Esophagus muscularis mucosa (tissue), 4 donors: ENCODE results near the gene MT1G. TPM values are rescaled to one million over a fixed set of nuclear protein-coding genes. Genes with fewer than 3 reads are reported as not detected.
"Not testable (repeated sequence)": the region's sequence is repeated elsewhere in the genome, so short reads cannot be mapped to it uniquely, and the experiment has no call there.

ENCODE experiments used
- DNase-seq: peaks from one replicate; pipeline ENCODE4 v3.0.0-alpha.2; 2017; ENCODE audit errors: extremely low spot score
- H3K27ac ChIP-seq, 4 donors: fragments of 200-600 bp; sonication (generic); replicated peaks in 1 of 4; 1 replicate in 3 of 4; 2 replicates in 1 of 4; pipeline ENCODE4 v1.5.1; 2016 to 2019; ENCODE audit warnings: mild to moderate bottlenecking in 1 of 4
- H3K27me3 ChIP-seq, 4 donors: fragments of 200-600 bp; sonication (generic); one replicate each; pipeline versions ENCODE4 v1.5.1 to v1.6.0; 2016 to 2019
- H3K36me3 ChIP-seq, 4 donors: fragments of 200-600 bp; sonication (generic); one replicate each; pipeline ENCODE4 v1.5.1; 2016 to 2019
- H3K4me1 ChIP-seq, 4 donors: fragments of 200-600 bp; sonication (generic); one replicate each; pipeline ENCODE4 v1.5.1; 2016 to 2019
- H3K4me3 ChIP-seq, 4 donors: fragments of 200-600 bp; sonication (generic); 1 replicate in 2 of 4; 2 replicates in 2 of 4; pipeline ENCODE4 v1.5.1; 2016 to 2019; ENCODE audit warnings: mild to moderate bottlenecking in 4 of 4, moderate library complexity in 1 of 4
- H3K9me3 ChIP-seq, 4 donors: fragments of 200-600 bp; sonication (generic); 1 replicate in 3 of 4; 2 replicates in 1 of 4; pipeline ENCODE4 v1.5.1; 2016 to 2019
- CTCF ChIP-seq, 3 experiments: fragments of 200-600 bp in 2 of 3; fragments of 450-650 bp in 1 of 3; sonication (generic) in 2 of 3; IDR thresholded peaks; one replicate each; pipeline ENCODE4 v1.5.1; 2017 to 2019; ENCODE audit warnings: antibody characterized with exemption in 3 of 3, mild to moderate bottlenecking in 2 of 3, moderate library complexity in 1 of 3
- EP300 ChIP-seq: sonication (generic); formaldehyde crosslinking; IDR thresholded peaks from one replicate; pipeline ENCODE4 v1.6.1; 2017; ENCODE audit warnings: antibody characterized with exemption
- POLR2A ChIP-seq: fragments of 450-650 bp; IDR thresholded peaks from one replicate; pipeline ENCODE4 v1.6.1; 2017; ENCODE audit warnings: antibody characterized with exemption, moderate library complexity, mild to moderate bottlenecking, low read depth
- POLR2AphosphoS5 ChIP-seq, 2 donors: sonication (generic); formaldehyde crosslinking; IDR thresholded peaks; one replicate each; pipeline ENCODE4 v1.6.1; 2017; ENCODE audit warnings: antibody characterized with exemption in 2 of 2
- WGBS: methylation state at CpG from one replicate; pipeline ENCODE4 v1.1.5; 2018; 5-methylcytosine and 5-hydroxymethylcytosine counted together
- intact Hi-C: fragments of 100-400 bp; cut with DNase I; formaldehyde crosslinking; loops from one replicate; pipeline ENCODE4 v1.15.1; 2023
- total RNA-seq, 4 donors: library from RNA; depleted of rRNA; stranded (reverse); fragments of >200 nt; gene quantifications; one replicate each; pipeline versions ENCODE4 v1.1.0 to v1.2.1, GENCODE V29; 2016

Gene MT1G
- total RNA-seq, 4 donors from 2014 or later, result 4.9 to 59.0 (median 19.0) TPM; not detected in 1

GRCh38 chr16:56679818-56680217, 12.0 kb upstream of the MT1G start:
- intact Hi-C loops, result loop anchor here (5.0 kb wide), 1 partner anchor 43 kb away; the partner anchor contains the start of gene MT1A
- Histone ChIP-seq H3K4me3 (no peak overlapping the region), H3K27ac (no peak overlapping the region), H3K36me3 (no peaks in the 10 kb centered on the region), H3K9me3 (no peaks in the 10 kb centered on the region), H3K4me1 (peaks cover 36 to 49% (median 43%) of the 10 kb centered on the region in 4 donors), H3K27me3 (peaks cover 0 to 26% (median 10%) of the 10 kb centered on the region in 4 donors)
- 86% methylated on average over 6 of the region's 6 CpGs for WGBS
- no peak for DNase-seq
- no peak for TF ChIP-seq CTCF (IDR thresholded peaks at IDR 0.05)
- TF ChIP-seq POLR2AphosphoS5 (IDR thresholded peaks at IDR 0.05), result no peak
- no peak for TF ChIP-seq POLR2A
- no peak for TF ChIP-seq EP300

- Histone ChIP-seq H3K27ac (no peak overlapping the region), H3K27me3 (peaks cover 0 to 32% (median 10%) of the 10 kb centered on the region in 4 donors), H3K36me3 (no peaks in the 10 kb centered on the region), H3K4me3 (no peak overlapping the region), H3K9me3 (no peaks in the 10 kb centered on the region), H3K4me1 (peaks cover 35 to 43% (median 37%) of the 10 kb centered on the region in 4 donors)
- DNase-seq, result no peak
- intact Hi-C loops, result no loop called here
- 100% methylated on average over 3 of the region's 3 CpGs for WGBS
- TF ChIP-seq CTCF (IDR thresholded peaks at IDR 0.05), result no peak
- no peak for TF ChIP-seq POLR2AphosphoS5 (IDR thresholded peaks at IDR 0.05)
- no peak for TF ChIP-seq POLR2A
- TF ChIP-seq EP300, result no peak
These were observed 11.3 kb upstream of the MT1G start for GRCh38 chr16:56679078-56679730.

GRCh38 chr16:56677474-56677873, 9.6 kb upstream of the MT1G start:
- WGBS, result 80% methylated on average over 3 of the region's 3 CpGs
- Histone ChIP-seq H3K27ac (no peak overlapping the region), H3K27me3 (peaks cover 0 to 49% (median 10%) of the 10 kb centered on the region in 4 donors), H3K4me1 (peaks cover 19 to 25% (median 24%) of the 10 kb centered on the region in 4 donors), H3K36me3 (no peaks in the 10 kb centered on the region), H3K9me3 (no peaks in the 10 kb centered on the region), H3K4me3 (no peak overlapping the region)
- DNase-seq, result no peak
- TF ChIP-seq CTCF (IDR thresholded peaks at IDR 0.05) (no peak), POLR2A (no peak), POLR2AphosphoS5 (IDR thresholded peaks at IDR 0.05) (no peak), EP300 (no peak)
- intact Hi-C loops, result no loop called here

GRCh38 chr16:56675685-56676210, 7.9 kb upstream of the MT1G start:
- no peak for TF ChIP-seq POLR2A
- no peak for TF ChIP-seq CTCF (IDR thresholded peaks at IDR 0.05)
- no peak for TF ChIP-seq POLR2AphosphoS5 (IDR thresholded peaks at IDR 0.05)
- no peak for TF ChIP-seq EP300
- DNase-seq, result no peak
- Histone ChIP-seq H3K27ac (no peak overlapping the region), H3K4me3 (peak overlapping the region; percentile 3 to 30 (median 19)), H3K4me1 (peaks cover 9 to 14% (median 11%) of the 10 kb centered on the region in 4 donors), H3K27me3 (peaks cover 0 to 67% (median 10%) of the 10 kb centered on the region in 4 donors), H3K36me3 (no peaks in the 10 kb centered on the region), H3K9me3 (no peaks in the 10 kb centered on the region)
- intact Hi-C loops, result no loop called here
- WGBS, result 12% methylated on average over 7 of the region's 32 CpGs

- H3K9me3 ChIP-seq, H3K27ac ChIP-seq, H3K36me3 ChIP-seq, DNase-seq, intact Hi-C loops, H3K4me3 ChIP-seq: not testable (repeated sequence)
- H3K27me3 ChIP-seq, result peaks cover 0 to 78% (median 19%) of the 10 kb centered on the region in 4 donors
- H3K4me1 ChIP-seq, result peaks cover 8 to 19% (median 15%) of the 10 kb centered on the region in 4 donors
- WGBS, result 90% methylated on average over 6 of the region's 6 CpGs
These were observed 6.7 kb upstream of the MT1G start for GRCh38 chr16:56674570-56674969.
